ENCODE results near the gene IL13RA1.

The IL13RA1 gene

GRCh38 chrX:118823263-118824172, 96.1 kb downstream of the IL13RA1 start, which contains the start of gene ZCCHC12:
ZCCHC12 (plus strand) TSS chrX:118823824; CDS start chrX:118825245, 1,421 bp downstream.
- no peak for TF ChIP-seq TAF1 (IDR thresholded peaks at IDR 0.05; ENCODE audit: borderline replicate concordance, insufficient read depth, low read length)
- no peak for TF ChIP-seq POLR2AphosphoS5 (IDR thresholded peaks at IDR 0.05; ENCODE audit: low read depth, low read length)
- no peak for TF ChIP-seq FOXP2 (optimal IDR thresholded peaks at IDR 0.05; ENCODE audit: borderline replicate concordance, extremely low read depth, extremely low read length, insufficient read depth)
- TF ChIP-seq REST (IDR thresholded peaks at IDR 0.05; ENCODE audit: insufficient read depth in 1 of 2, low read depth in 2 of 2, low read length in 2 of 2), result no peak
- TF ChIP-seq SIN3A (IDR thresholded peaks at IDR 0.05; ENCODE audit: borderline replicate concordance, insufficient read depth, low read length), result no peak

GRCh38 chrX:118824173-118824730, 96.8 kb downstream of the IL13RA1 start:
- TF ChIP-seq POLR2AphosphoS5 (IDR thresholded peaks at IDR 0.05; ENCODE audit: low read depth, low read length), result no peak
- no peak for TF ChIP-seq REST (IDR thresholded peaks at IDR 0.05; ENCODE audit: insufficient read depth in 1 of 2, low read depth in 2 of 2, low read length in 2 of 2)
- TF ChIP-seq SIN3A (IDR thresholded peaks at IDR 0.05; ENCODE audit: borderline replicate concordance, insufficient read depth, low read length), result no peak
- no peak for TF ChIP-seq FOXP2 (optimal IDR thresholded peaks at IDR 0.05; ENCODE audit: borderline replicate concordance, extremely low read depth, extremely low read length, insufficient read depth)

- TF ChIP-seq REST (IDR thresholded peaks at IDR 0.05; ENCODE audit: insufficient read depth in 1 of 2, low read depth in 2 of 2, low read length in 2 of 2), result no peak
- no peak for TF ChIP-seq POLR2AphosphoS5 (IDR thresholded peaks at IDR 0.05; ENCODE audit: low read depth, low read length)
- no peak for TF ChIP-seq SIN3A (IDR thresholded peaks at IDR 0.05; ENCODE audit: borderline replicate concordance, insufficient read depth, low read length)
- no peak for TF ChIP-seq FOXP2 (optimal IDR thresholded peaks at IDR 0.05; ENCODE audit: borderline replicate concordance, extremely low read depth, extremely low read length, insufficient read depth)
- no peak for TF ChIP-seq TAF1 (IDR thresholded peaks at IDR 0.05; ENCODE audit: borderline replicate concordance, insufficient read depth, low read length)
Measured at GRCh38 chrX:118825227-118825626, 97.8 kb downstream of the IL13RA1 start.

- TF ChIP-seq FOXP2 (optimal IDR thresholded peaks at IDR 0.05; ENCODE audit: borderline replicate concordance, extremely low read depth, extremely low read length, insufficient read depth) (peak; percentile 84), REST (IDR thresholded peaks at IDR 0.05; ENCODE audit: insufficient read depth in 1 of 2, low read depth in 2 of 2, low read length in 2 of 2) (no peak)
Measured at GRCh38 chrX:118839334-118839958, 112.0 kb downstream of the IL13RA1 start.
